Measurements from ENCODE around the gene KLF13. TPM values are rescaled to one million over a fixed set of nuclear protein-coding genes. Genes with fewer than 3 reads are reported as not detected.

The KLF13 gene
- total RNA-seq, 1 experiment from 2014 or later = 75.0 TPM

Other genes with a start within 250 kb of the KLF13 start
- not detected in 2 replicates for gene TRPM1, start 225.1 kb upstream of the KLF13 start, total RNA-seq (2014; rRNA removed; shearing (Covaris generic))